Hepatocyte (in vitro differentiated cells): Measurements from ENCODE around the gene RRAS. TPM values are rescaled to one million over a fixed set of nuclear protein-coding genes. Genes with fewer than 3 reads are reported as not detected.

Experiments
- DNase-seq: peaks from one replicate; pipeline ENCODE4 v3.0.0-alpha.2; 2016; ENCODE audit warnings: low spot score
- H2AFZ ChIP-seq: fragments of 200-600 bp; sonication (generic); 2 replicates; pipeline ENCODE4 v1.6.0; 2016; ENCODE audit warnings: antibody characterized with exemption, mild to moderate bottlenecking
- H3K27ac ChIP-seq: fragments of 200-600 bp; sonication (generic); 2 replicates; pipeline ENCODE4 v1.5.1; 2016; ENCODE audit warnings: mild to moderate bottlenecking
- H3K27me3 ChIP-seq: fragments of 200-600 bp; sonication (generic); 2 replicates; pipeline ENCODE4 v1.6.1; 2016
- H3K36me3 ChIP-seq: fragments of 200-600 bp; sonication (generic); replicated peaks from 2 replicates; pipeline ENCODE4 v1.5.1; 2016; ENCODE audit warnings: low read depth; ENCODE audit not compliant: insufficient read depth
- H3K4me1 ChIP-seq: fragments of 200-600 bp; sonication (generic); 2 replicates; pipeline ENCODE4 v1.5.1; 2016; ENCODE audit warnings: mild to moderate bottlenecking, moderate library complexity; ENCODE audit not compliant: insufficient read depth
- H3K4me2 ChIP-seq: fragments of 200-600 bp; sonication (generic); 2 replicates; pipeline ENCODE4 v1.6.0; 2016
- H3K4me3 ChIP-seq: fragments of 200-600 bp; sonication (generic); 2 replicates; pipeline ENCODE4 v1.5.1; 2016; ENCODE audit warnings: mild to moderate bottlenecking
- H3K79me2 ChIP-seq: fragments of 200-600 bp; sonication (generic); 2 replicates; pipeline ENCODE4 v1.6.0; 2017; ENCODE audit warnings: mild to moderate bottlenecking
- H3K9me2 ChIP-seq: fragments of 200-600 bp; sonication (generic); replicated peaks from 2 replicates; pipeline ENCODE4 v1.6.0; 2017; ENCODE audit warnings: mild to moderate bottlenecking; ENCODE audit not compliant: insufficient read depth
- H3K9me3 ChIP-seq: fragments of 200-600 bp; sonication (generic); 2 replicates; pipeline ENCODE4 v1.5.1; 2016; ENCODE audit warnings: low read depth, mild to moderate bottlenecking
- H4K20me1 ChIP-seq: fragments of 200-600 bp; sonication (generic); 2 replicates; pipeline ENCODE4 v1.6.0; 2016; ENCODE audit warnings: mild to moderate bottlenecking; ENCODE audit not compliant: insufficient read depth, poor library complexity, severe bottlenecking
- EZH2 ChIP-seq: fragments of 200-600 bp; sonication (generic); IDR thresholded peaks from 2 replicates; pipeline ENCODE4 v1.6.1; 2016; ENCODE audit warnings: antibody characterized with exemption, mild to moderate bottlenecking, borderline replicate concordance
- EZH2phosphoT487 ChIP-seq: fragments of 200-600 bp; sonication (generic); IDR thresholded peaks from one replicate; pipeline ENCODE4 v1.6.1; 2018; ENCODE audit warnings: antibody characterized with exemption, mild to moderate bottlenecking, low read depth, moderate library complexity; ENCODE audit not compliant: unreplicated experiment, severe bottlenecking
- WGBS: methylation state at CpG from one replicate; pipeline ENCODE4 v1.1.6; 2016; ENCODE audit warnings: low lambda C conversion rate; ENCODE audit errors: missing lambda C conversion rate; 5-methylcytosine and 5-hydroxymethylcytosine counted together
- polyA plus RNA-seq: library from polyadenylated mRNA; unstranded; fragments of >200 nt; fragmentation: Nextera tagmentation; extraction: Ambion mirVana; gene quantifications from 2 replicates; pipeline ENCODE4 v1.2.1, GENCODE V29; 2016
- total RNA-seq: library from RNA; depleted of rRNA; stranded (reverse); fragments of >200 nt; gene quantifications from 2 replicates; pipeline ENCODE4 v1.2.3, GENCODE V29; 2014
- TF ChIP-seq, protein P1 (sequence below): fragments of 200-600 bp; sonication (generic); IDR thresholded peaks from 2 replicates; pipeline ENCODE4 v1.5.1; 2016; ENCODE audit warnings: antibody characterized with exemption, mild to moderate bottlenecking; ENCODE audit not compliant: poor library complexity

RRAS gene
- total and polyA plus RNA-seq, 2 experiments from 2014 or later: 19.2 to 107 TPM

GRCh38 chr19:49663224-49663623 is 23.3 kb upstream of the RRAS start:
- DNase-seq: no peak
- Histone ChIP-seq H3K27me3 (no peaks in the 10 kb centered on the region), H3K4me1 (peaks cover 12% of the 10 kb centered on the region), H2AFZ (no peak overlapping the region), H4K20me1 (no peaks in the 10 kb centered on the region), H3K27ac (no peak overlapping the region), H3K4me2 (peak overlapping the region; percentile 94), H3K36me3 (no peaks in the 10 kb centered on the region), H3K9me2 (no peaks in the 10 kb centered on the region), H3K4me3 (no peak overlapping the region), H3K79me2 (peaks cover 31% of the 10 kb centered on the region), H3K9me3 (no peaks in the 10 kb centered on the region)
- 88% methylated on average over 12 of the region's 12 CpGs for WGBS
- no peak for TF ChIP-seq EZH2
- TF ChIP-seq, protein P1, sequence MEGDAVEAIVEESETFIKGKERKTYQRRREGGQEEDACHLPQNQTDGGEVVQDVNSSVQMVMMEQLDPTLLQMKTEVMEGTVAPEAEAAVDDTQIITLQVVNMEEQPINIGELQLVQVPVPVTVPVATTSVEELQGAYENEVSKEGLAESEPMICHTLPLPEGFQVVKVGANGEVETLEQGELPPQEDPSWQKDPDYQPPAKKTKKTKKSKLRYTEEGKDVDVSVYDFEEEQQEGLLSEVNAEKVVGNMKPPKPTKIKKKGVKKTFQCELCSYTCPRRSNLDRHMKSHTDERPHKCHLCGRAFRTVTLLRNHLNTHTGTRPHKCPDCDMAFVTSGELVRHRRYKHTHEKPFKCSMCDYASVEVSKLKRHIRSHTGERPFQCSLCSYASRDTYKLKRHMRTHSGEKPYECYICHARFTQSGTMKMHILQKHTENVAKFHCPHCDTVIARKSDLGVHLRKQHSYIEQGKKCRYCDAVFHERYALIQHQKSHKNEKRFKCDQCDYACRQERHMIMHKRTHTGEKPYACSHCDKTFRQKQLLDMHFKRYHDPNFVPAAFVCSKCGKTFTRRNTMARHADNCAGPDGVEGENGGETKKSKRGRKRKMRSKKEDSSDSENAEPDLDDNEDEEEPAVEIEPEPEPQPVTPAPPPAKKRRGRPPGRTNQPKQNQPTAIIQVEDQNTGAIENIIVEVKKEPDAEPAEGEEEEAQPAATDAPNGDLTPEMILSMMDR: no peak
- TF ChIP-seq EZH2phosphoT487: no peak

- H3K36me3 ChIP-seq: no peaks in the 10 kb centered on the region
Measured at GRCh38 chr19:49662011-49662410, 22.1 kb upstream of the RRAS start.

GRCh38 chr19:49660338-49660961 is 20.5 kb upstream of the RRAS start:
- Histone ChIP-seq H3K27ac (no peak overlapping the region), H3K36me3 (no peaks in the 10 kb centered on the region), H3K4me2 (no peak overlapping the region), H4K20me1 (no peaks in the 10 kb centered on the region), H3K79me2 (peaks cover 11% of the 10 kb centered on the region), H3K4me1 (peaks cover 8% of the 10 kb centered on the region), H2AFZ (no peak overlapping the region), H3K9me3 (no peaks in the 10 kb centered on the region), H3K27me3 (no peaks in the 10 kb centered on the region), H3K9me2 (no peaks in the 10 kb centered on the region), H3K4me3 (no peak overlapping the region)
- no peak for DNase-seq
- 94% methylated on average over 15 of the region's 15 CpGs for WGBS
- TF ChIP-seq, protein P1: no peak
- TF ChIP-seq EZH2phosphoT487: no peak
- TF ChIP-seq EZH2: no peak

More at GRCh38 chr19:49662011-49662410, 22.1 kb upstream of the RRAS start:
- no peaks in the 10 kb centered on the region for H3K9me2 ChIP-seq
- TF ChIP-seq EZH2 (no peak), EZH2phosphoT487 (no peak)
- TF ChIP-seq, protein P1: no peak
- no peak overlapping the region for H3K4me2 ChIP-seq
- no peak overlapping the region for H3K27ac ChIP-seq
- H2AFZ ChIP-seq: no peak overlapping the region
- H3K27me3 ChIP-seq: no peaks in the 10 kb centered on the region
- H3K4me3 ChIP-seq: no peak overlapping the region
- H3K79me2 ChIP-seq: peaks cover 20% of the 10 kb centered on the region
- no peaks in the 10 kb centered on the region for H3K9me3 ChIP-seq
- 97% methylated on average over 16 of the region's 16 CpGs for WGBS
- H3K4me1 ChIP-seq: peaks cover 12% of the 10 kb centered on the region
- no peak for DNase-seq
- H4K20me1 ChIP-seq: no peaks in the 10 kb centered on the region
